Dermis blood vessel endothelial cell (primary cell): ENCODE measurements around the gene CTNNBIP1. TPM values are rescaled to one million over a fixed set of nuclear protein-coding genes. Genes with fewer than 3 reads are reported as not detected.

Experiments
- total RNA-seq: library from RNA; depleted of rRNA; stranded (reverse); fragments of >200 nt; gene quantifications from 2 replicates; pipeline ENCODE4 v1.2.3, GENCODE V29; 2014

CTNNBIP1 gene
- total RNA-seq, 1 donor from 2014 or later: 90.9 TPM

Other genes starting within 250 kb of the CTNNBIP1 start
- 72.0 and 110 TPM in 2 replicates for gene CLSTN1, start 86.3 kb downstream of the CTNNBIP1 start, total RNA-seq
- gene LZIC, start 33.1 kb upstream of the CTNNBIP1 start, total RNA-seq: 29.1 and 31.0 TPM in 2 replicates
- gene NMNAT1, start 33.2 kb upstream of the CTNNBIP1 start, total RNA-seq: 15.3 and 16.7 TPM in 2 replicates
- 0.28 and 0.34 TPM in 2 replicates for gene RBP7, start 87.0 kb upstream of the CTNNBIP1 start, total RNA-seq
- 23.0 and 44.9 TPM in 2 replicates for gene UBE4B, start 122.7 kb upstream of the CTNNBIP1 start, total RNA-seq